Fibroblast of lung (primary cell): ENCODE data around the gene CDYL2. TPM values are rescaled to one million over a fixed set of nuclear protein-coding genes. Genes with fewer than 3 reads are reported as not detected.

Experiments used
- DNase-seq, 2 donors: peaks; one replicate each; pipeline versions ENCODE4 v3.0.0 to v3.0.0-alpha.2; 2010; ENCODE audit warnings: low read depth in 2 of 2
- H2AFZ ChIP-seq: 2 replicates; pipeline ENCODE4 v1.5.1; 2012; ENCODE audit warnings: low read length, control low read depth, inconsistent platforms
- H3K27ac ChIP-seq: 2 replicates; pipeline ENCODE4 v1.5.1; 2011; ENCODE audit warnings: low read length, control low read depth; ENCODE audit not compliant: insufficient read depth
- H3K27me3 ChIP-seq: 2 replicates; pipeline ENCODE4 v1.5.1; 2011; ENCODE audit warnings: mild to moderate bottlenecking, low read length; ENCODE audit not compliant: control insufficient read depth, insufficient read depth
- H3K36me3 ChIP-seq: 2 replicates; pipeline ENCODE4 v1.5.1; 2011; ENCODE audit warnings: low read length; ENCODE audit not compliant: control insufficient read depth, insufficient read depth
- H3K4me1 ChIP-seq: 2 replicates; pipeline ENCODE4 v1.5.1; 2011; ENCODE audit warnings: low read length; ENCODE audit not compliant: control insufficient read depth, insufficient read depth; ENCODE audit errors: extremely low read depth
- H3K4me2 ChIP-seq: 2 replicates; pipeline ENCODE4 v1.5.1; 2011; ENCODE audit warnings: low read length, control low read depth; ENCODE audit not compliant: insufficient read depth; ENCODE audit errors: extremely low read depth
- H3K4me3 ChIP-seq, 4 experiments: fragments of 200-600 bp in 1 of 4; sonication (generic) in 1 of 4; replicated peaks in 1 of 4; 2 replicates each; pipeline ENCODE4 v1.5.1; 2011 to 2016; ENCODE audit warnings: low read length in 4 of 4, low read depth in 3 of 4, mild to moderate bottlenecking in 3 of 4, control low read depth in 2 of 4, inconsistent platforms in 1 of 4, mixed read lengths in 1 of 4; ENCODE audit not compliant: insufficient read depth in 1 of 4; ENCODE audit errors: control extremely low read depth in 1 of 4
- H3K79me2 ChIP-seq: 2 replicates; pipeline ENCODE4 v1.5.1; 2012; ENCODE audit warnings: mild to moderate bottlenecking, low read length, inconsistent platforms; ENCODE audit not compliant: control insufficient read depth, insufficient read depth
- H3K9ac ChIP-seq: 2 replicates; pipeline ENCODE4 v1.5.1; 2011; ENCODE audit warnings: mild to moderate bottlenecking, low read length, control low read depth; ENCODE audit not compliant: insufficient read depth
- H3K9me3 ChIP-seq: 2 replicates; pipeline ENCODE4 v1.5.1; 2012; ENCODE audit warnings: low read depth, low read length; ENCODE audit not compliant: control insufficient read depth, insufficient read depth
- H4K20me1 ChIP-seq: 2 replicates; pipeline ENCODE4 v1.5.1; 2011; ENCODE audit warnings: low read length; ENCODE audit not compliant: control insufficient read depth, insufficient read depth; ENCODE audit errors: extremely low read depth
- EZH2 ChIP-seq: IDR thresholded peaks from 2 replicates; pipeline ENCODE4 v1.5.1; 2012; ENCODE audit warnings: low read length, control low read depth, mild to moderate bottlenecking; ENCODE audit errors: missing control alignments
- polyA plus RNA-seq, 2 donors: library from polyadenylated mRNA; depleted of rRNA in 1 of 2; stranded (reverse) in 1 of 2; unstranded in 1 of 2; fragments of >200 nt; gene quantifications; 2 replicates each; pipeline ENCODE4 v1.2.1, GENCODE V29; 2011 to 2012; ENCODE audit warnings: missing spikeins in 1 of 2
- total RNA-seq: library from RNA; depleted of rRNA; stranded (reverse); fragments of >200 nt; gene quantifications from 2 replicates; pipeline ENCODE4 v1.2.1, GENCODE V29; 2014
- TF ChIP-seq, protein P1 (sequence below), 2 donors: IDR thresholded peaks in 1 of 2; conservative IDR thresholded peaks in 1 of 2; 1 replicate in 1 of 2; 2 replicates in 1 of 2; pipeline ENCODE4 v1.5.1; 2011 to 2012; ENCODE audit warnings: low read length in 2 of 2, control low read depth in 1 of 2, inconsistent platforms in 1 of 2, low read depth in 1 of 2, mild to moderate bottlenecking in 1 of 2

The CDYL2 gene
- total and polyA plus RNA-seq, 2 donors (not counting 1 experiment from before 2014, with no cell fraction given) = 1.1 to 3.5 TPM

GRCh38 chr16:80573700-80574120 is 230.7 kb downstream of the CDYL2 start:
- Histone ChIP-seq H3K27me3 (no peaks in the 10 kb centered on the region), H3K9me3 (no peaks in the 10 kb centered on the region), H2AFZ (no peak overlapping the region), H3K36me3 (no peaks in the 10 kb centered on the region), H4K20me1 (no peaks in the 10 kb centered on the region), H3K4me2 (no peak overlapping the region), H3K4me3 (no peak overlapping the region), H3K27ac (no peak overlapping the region), H3K9ac (no peak overlapping the region), H3K79me2 (no peaks in the 10 kb centered on the region), H3K4me1 (no peaks in the 10 kb centered on the region)
- no peak for DNase-seq
- TF ChIP-seq, protein P1, sequence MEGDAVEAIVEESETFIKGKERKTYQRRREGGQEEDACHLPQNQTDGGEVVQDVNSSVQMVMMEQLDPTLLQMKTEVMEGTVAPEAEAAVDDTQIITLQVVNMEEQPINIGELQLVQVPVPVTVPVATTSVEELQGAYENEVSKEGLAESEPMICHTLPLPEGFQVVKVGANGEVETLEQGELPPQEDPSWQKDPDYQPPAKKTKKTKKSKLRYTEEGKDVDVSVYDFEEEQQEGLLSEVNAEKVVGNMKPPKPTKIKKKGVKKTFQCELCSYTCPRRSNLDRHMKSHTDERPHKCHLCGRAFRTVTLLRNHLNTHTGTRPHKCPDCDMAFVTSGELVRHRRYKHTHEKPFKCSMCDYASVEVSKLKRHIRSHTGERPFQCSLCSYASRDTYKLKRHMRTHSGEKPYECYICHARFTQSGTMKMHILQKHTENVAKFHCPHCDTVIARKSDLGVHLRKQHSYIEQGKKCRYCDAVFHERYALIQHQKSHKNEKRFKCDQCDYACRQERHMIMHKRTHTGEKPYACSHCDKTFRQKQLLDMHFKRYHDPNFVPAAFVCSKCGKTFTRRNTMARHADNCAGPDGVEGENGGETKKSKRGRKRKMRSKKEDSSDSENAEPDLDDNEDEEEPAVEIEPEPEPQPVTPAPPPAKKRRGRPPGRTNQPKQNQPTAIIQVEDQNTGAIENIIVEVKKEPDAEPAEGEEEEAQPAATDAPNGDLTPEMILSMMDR (conservative IDR thresholded peaks at IDR 0.05 in 1 of 2, IDR thresholded peaks at IDR 0.05 in 1 of 2; ENCODE audit: low read depth in 1 of 2, low read length in 2 of 2) = no peak
- no peak for TF ChIP-seq EZH2

GRCh38 chr16:80570106-80570478 is 234.3 kb downstream of the CDYL2 start:
- no peaks in the 10 kb centered on the region for H4K20me1 ChIP-seq
- no peak overlapping the region for H3K4me2 ChIP-seq
- H3K27me3 ChIP-seq = no peaks in the 10 kb centered on the region
- peak; percentile 67 to 95 for DNase-seq
- H3K9me3 ChIP-seq = no peaks in the 10 kb centered on the region
- no peak overlapping the region for H3K9ac ChIP-seq
- H3K27ac ChIP-seq = no peak overlapping the region
- no peak overlapping the region for H2AFZ ChIP-seq
- TF ChIP-seq, protein P1 (conservative IDR thresholded peaks at IDR 0.05 in 1 of 2, IDR thresholded peaks at IDR 0.05 in 1 of 2; ENCODE audit: low read depth in 1 of 2, low read length in 2 of 2) = no peak
- no peak for TF ChIP-seq EZH2
- no peak overlapping the region for H3K4me3 ChIP-seq
- no peaks in the 10 kb centered on the region for H3K79me2 ChIP-seq
- no peaks in the 10 kb centered on the region for H3K4me1 ChIP-seq
- H3K36me3 ChIP-seq = no peaks in the 10 kb centered on the region

GRCh38 chr16:80569440-80570105 is 234.8 kb downstream of the CDYL2 start:
- DNase-seq = peak; percentile 34 to 93
- H3K27me3 ChIP-seq = no peaks in the 10 kb centered on the region
- H3K9ac ChIP-seq = no peak overlapping the region
- H3K36me3 ChIP-seq = no peaks in the 10 kb centered on the region
- H3K79me2 ChIP-seq = no peaks in the 10 kb centered on the region
- H3K9me3 ChIP-seq = no peaks in the 10 kb centered on the region
- no peak overlapping the region for H2AFZ ChIP-seq
- no peak overlapping the region for H3K4me3 ChIP-seq
- no peaks in the 10 kb centered on the region for H4K20me1 ChIP-seq
- H3K27ac ChIP-seq = no peak overlapping the region
- no peak for TF ChIP-seq EZH2
- TF ChIP-seq, protein P1 (conservative IDR thresholded peaks at IDR 0.05 in 1 of 2, IDR thresholded peaks at IDR 0.05 in 1 of 2; ENCODE audit: low read depth in 1 of 2, low read length in 2 of 2) = no peak
- H3K4me2 ChIP-seq = no peak overlapping the region
- no peaks in the 10 kb centered on the region for H3K4me1 ChIP-seq
